Measurements from ENCODE around the gene TFAP2A.

TFAP2A gene

GRCh38 chr6:10408457-10408856 lies 6.4 kb downstream of the TFAP2A start:
- Mint-ChIP-seq H3K4me3 (no peak overlapping the region), H3K36me3 (ENCODE audit: low read depth) (no peaks in the 10 kb centered on the region), H3K4me1 (peaks cover 27% of the 10 kb centered on the region), H3K27ac (no peak overlapping the region), H3K27me3 (ENCODE audit: low read depth, poor library complexity) (peaks cover 98% of the 10 kb centered on the region), H3K9me3 (peaks cover 15% of the 10 kb centered on the region)
- DNase-seq = no peak
- no peak for TF ChIP-seq CTCF (IDR thresholded peaks at IDR 0.05)

- no peak for TF ChIP-seq CTCF (IDR thresholded peaks at IDR 0.05)
- DNase-seq = no peak
- no peak overlapping the region for H3K4me3 Mint-ChIP-seq
- H3K27ac Mint-ChIP-seq = no peak overlapping the region
- H3K36me3 Mint-ChIP-seq (ENCODE audit: low read depth) = no peaks in the 10 kb centered on the region
- H3K4me1 Mint-ChIP-seq = peaks cover 29% of the 10 kb centered on the region
- peaks cover 98% of the 10 kb centered on the region for H3K27me3 Mint-ChIP-seq (ENCODE audit: low read depth, poor library complexity)
- H3K9me3 Mint-ChIP-seq = peaks cover 15% of the 10 kb centered on the region
These were observed 7.2 kb downstream of the TFAP2A start for GRCh38 chr6:10407674-10408054.

DNA sequence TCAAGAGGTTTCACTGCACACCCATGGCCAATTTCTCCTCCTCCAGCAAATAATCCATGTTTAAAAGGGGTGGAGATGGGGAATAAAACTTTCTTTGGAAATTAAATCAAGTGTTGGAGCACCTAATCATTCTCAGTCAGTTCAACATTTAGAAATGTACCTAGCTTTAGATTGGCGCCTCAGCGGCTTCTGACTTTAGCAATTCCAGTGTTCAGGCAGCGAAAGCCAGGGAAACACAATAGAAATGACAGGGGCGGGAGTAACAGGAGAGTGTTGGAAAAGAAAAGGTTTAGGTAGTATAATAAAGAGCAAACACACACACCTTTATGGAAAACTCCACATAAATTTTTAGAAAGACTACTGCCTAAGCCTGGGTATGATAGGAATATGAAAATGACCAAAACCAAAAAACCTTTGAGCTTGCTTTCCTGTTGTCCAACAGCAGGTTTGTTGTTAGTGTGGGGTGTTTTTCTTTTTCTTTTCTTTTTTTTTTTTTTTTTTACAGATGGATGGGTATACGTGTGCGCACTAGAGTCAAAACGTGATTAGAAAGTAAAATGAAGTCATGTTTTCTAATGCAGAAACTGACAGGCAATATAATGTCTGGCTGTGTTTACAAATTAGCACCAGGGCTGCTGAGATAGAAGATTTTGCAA lies 7.7 kb downstream of the TFAP2A start:
- Mint-ChIP-seq H3K4me1 (peaks cover 33% of the 10 kb centered on the region), H3K36me3 (ENCODE audit: low read depth) (no peaks in the 10 kb centered on the region), H3K27me3 (ENCODE audit: low read depth, poor library complexity) (peaks cover 98% of the 10 kb centered on the region), H3K4me3 (no peak overlapping the region), H3K27ac (no peak overlapping the region), H3K9me3 (peaks cover 15% of the 10 kb centered on the region)
- DNase-seq = no peak
- no peak for TF ChIP-seq CTCF (IDR thresholded peaks at IDR 0.05)

DNA sequence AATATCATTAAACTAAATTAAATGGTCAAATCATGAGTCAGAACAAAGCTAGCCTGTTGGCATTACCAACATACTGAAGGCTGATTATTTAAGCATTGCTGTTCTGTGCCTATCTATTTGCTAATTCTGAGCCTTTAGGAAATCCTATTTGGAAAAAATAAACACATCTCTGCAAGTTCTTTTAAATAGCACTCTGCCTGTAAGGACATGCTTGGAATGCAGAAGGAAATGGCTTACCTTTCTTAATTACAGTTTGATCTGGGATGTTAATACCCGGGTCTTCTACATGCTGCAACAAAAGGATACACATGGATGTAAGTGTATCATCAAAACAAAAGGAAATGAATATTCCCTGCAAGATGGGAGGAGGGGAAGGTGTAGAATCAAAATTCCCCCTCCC lies 8.3 kb downstream of the TFAP2A start:
- DNase-seq = no peak
- no peak for TF ChIP-seq CTCF (IDR thresholded peaks at IDR 0.05)
- Mint-ChIP-seq H3K4me1 (peaks cover 33% of the 10 kb centered on the region), H3K27ac (no peak overlapping the region), H3K27me3 (ENCODE audit: low read depth, poor library complexity) (peaks cover 98% of the 10 kb centered on the region), H3K36me3 (ENCODE audit: low read depth) (no peaks in the 10 kb centered on the region), H3K4me3 (no peak overlapping the region), H3K9me3 (peaks cover 15% of the 10 kb centered on the region)

GRCh38 chr6:10405513-10405900 lies 9.4 kb downstream of the TFAP2A start:
- no peak for DNase-seq
- H3K27ac Mint-ChIP-seq = no peak overlapping the region
- TF ChIP-seq CTCF (IDR thresholded peaks at IDR 0.05) = no peak
- H3K9me3 Mint-ChIP-seq = peaks cover 12% of the 10 kb centered on the region
- H3K27me3 Mint-ChIP-seq (ENCODE audit: low read depth, poor library complexity) = peaks cover 98% of the 10 kb centered on the region
- peaks cover 33% of the 10 kb centered on the region for H3K4me1 Mint-ChIP-seq
- no peaks in the 10 kb centered on the region for H3K36me3 Mint-ChIP-seq (ENCODE audit: low read depth)
- peak overlapping the region; percentile 6 for H3K4me3 Mint-ChIP-seq

DNA sequence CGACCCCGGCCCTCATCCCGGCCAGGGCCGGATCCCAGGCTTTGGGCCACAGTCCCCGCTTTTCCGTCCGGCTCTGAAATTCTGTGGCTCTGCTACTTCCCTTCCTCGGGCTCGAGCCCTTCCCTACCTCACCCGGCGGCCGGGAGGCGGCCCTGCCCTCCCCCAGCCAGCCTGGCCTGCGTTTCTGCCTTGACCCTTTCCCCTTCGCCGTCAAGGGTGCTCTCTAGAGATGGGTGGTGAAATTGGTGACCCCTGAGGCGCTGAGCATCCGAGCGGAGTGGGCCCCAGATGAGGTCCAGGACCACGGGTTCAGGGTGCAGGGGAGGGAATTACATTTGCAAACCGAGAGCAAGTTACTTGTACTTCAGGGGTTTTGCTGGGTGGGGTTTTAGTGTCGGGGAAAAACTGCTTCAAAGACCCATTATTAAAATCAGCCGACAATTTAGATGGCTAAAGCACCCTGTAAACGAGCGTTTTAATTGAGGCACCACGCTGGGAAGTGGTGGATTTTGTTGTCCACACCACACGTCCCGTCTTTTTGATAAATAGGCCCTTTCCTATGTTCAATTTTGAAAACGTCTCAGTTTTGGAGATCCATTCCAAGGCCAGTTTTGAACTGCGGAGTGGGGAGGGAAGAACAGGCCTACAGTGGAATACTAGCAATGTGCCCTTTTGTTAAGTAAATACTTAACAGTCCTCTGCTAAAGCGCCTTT lies 9.9 kb downstream of the TFAP2A start:
- Mint-ChIP-seq H3K9me3 (peaks cover 7% of the 10 kb centered on the region), H3K27ac (peak overlapping the region; percentile 32), H3K27me3 (ENCODE audit: low read depth, poor library complexity) (peaks cover 98% of the 10 kb centered on the region), H3K36me3 (ENCODE audit: low read depth) (no peaks in the 10 kb centered on the region), H3K4me3 (peak overlapping the region; percentile 86), H3K4me1 (peaks cover 33% of the 10 kb centered on the region)
- no peak for TF ChIP-seq CTCF (IDR thresholded peaks at IDR 0.05)
- no peak for DNase-seq
